RWPE2 (cell line): ENCODE results near the gene TMEM250.

Source experiments
- ATAC-seq: fragments of 200-7000 bp; cut with Tn5 transposase; 3 replicates; pipeline ENCODE4 v1.9.1; 2021; ENCODE audit warnings: low read depth
- DNase-seq: peaks from one replicate; pipeline ENCODE4 v3.0.0-alpha.2; 2020; ENCODE audit warnings: low spot score
- H3K27ac ChIP-seq: fragments of 450-650 bp; 2 replicates; pipeline ENCODE4 v1.5.1; 2017; ENCODE audit warnings: mild to moderate bottlenecking; ENCODE audit not compliant: poor library complexity, severe bottlenecking
- H3K27me3 ChIP-seq: fragments of 250-450 bp; sonication (Bioruptor Pico); 2 replicates; pipeline ENCODE4 v1.5.1; 2021; ENCODE audit warnings: mild to moderate bottlenecking, moderate library complexity; ENCODE audit not compliant: insufficient read depth, poor library complexity, severe bottlenecking
- H3K36me3 ChIP-seq: fragments of 250-450 bp; sonication (Bioruptor Pico); 2 replicates; pipeline ENCODE4 v1.5.1; 2020; ENCODE audit warnings: low read depth, mild to moderate bottlenecking, moderate library complexity
- H3K4me1 ChIP-seq: fragments of 250-450 bp; sonication (Bioruptor Pico); 2 replicates; pipeline ENCODE4 v1.5.1; 2021; ENCODE audit warnings: mild to moderate bottlenecking, moderate library complexity; ENCODE audit not compliant: insufficient read depth, poor library complexity, severe bottlenecking
- H3K4me3 ChIP-seq: fragments of 250-450 bp; sonication (Bioruptor Pico); 2 replicates; pipeline ENCODE4 v1.5.1; 2021; ENCODE audit warnings: mild to moderate bottlenecking, moderate library complexity; ENCODE audit not compliant: severe bottlenecking
- H3K9me3 ChIP-seq: fragments of 250-450 bp; sonication (Bioruptor Pico); 2 replicates; pipeline ENCODE4 v1.5.1; 2021; ENCODE audit warnings: mild to moderate bottlenecking, moderate library complexity; ENCODE audit not compliant: severe bottlenecking
- TF ChIP-seq, protein P1 (sequence below): fragments of 450-650 bp; IDR thresholded peaks from one replicate; pipeline ENCODE4 v1.5.1; 2017; ENCODE audit warnings: mild to moderate bottlenecking, moderate library complexity; ENCODE audit not compliant: poor library complexity, severe bottlenecking

The TMEM250 gene

DNA sequence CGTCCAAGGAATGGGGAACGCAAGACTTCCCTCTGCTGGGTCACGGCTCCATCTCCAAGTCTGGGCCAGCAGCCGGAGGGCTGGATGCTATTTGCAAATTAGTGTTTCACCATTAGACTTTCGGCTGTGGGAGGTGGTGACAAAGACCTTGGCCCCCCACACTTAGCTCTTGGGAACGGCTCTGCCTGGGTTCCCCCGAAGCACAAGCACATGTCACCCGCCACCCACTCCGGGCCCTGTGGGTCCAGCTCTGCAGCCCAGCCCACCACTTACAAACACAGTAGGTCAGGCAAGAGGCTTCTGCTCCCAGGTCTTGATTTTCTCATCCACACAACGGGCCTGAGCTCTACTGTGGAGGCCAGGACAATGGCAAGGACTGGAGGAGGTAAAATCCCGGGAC lies 25.8 kb upstream of the TMEM250 start:
- Histone ChIP-seq H3K27ac (no peak overlapping the region), H3K9me3 (no peaks in the 10 kb centered on the region), H3K4me3 (no peak overlapping the region), H3K4me1 (no peaks in the 10 kb centered on the region), H3K27me3 (no peaks in the 10 kb centered on the region), H3K36me3 (no peaks in the 10 kb centered on the region)
- ATAC-seq (no peak), DNase-seq (no peak)
- TF ChIP-seq, protein P1, sequence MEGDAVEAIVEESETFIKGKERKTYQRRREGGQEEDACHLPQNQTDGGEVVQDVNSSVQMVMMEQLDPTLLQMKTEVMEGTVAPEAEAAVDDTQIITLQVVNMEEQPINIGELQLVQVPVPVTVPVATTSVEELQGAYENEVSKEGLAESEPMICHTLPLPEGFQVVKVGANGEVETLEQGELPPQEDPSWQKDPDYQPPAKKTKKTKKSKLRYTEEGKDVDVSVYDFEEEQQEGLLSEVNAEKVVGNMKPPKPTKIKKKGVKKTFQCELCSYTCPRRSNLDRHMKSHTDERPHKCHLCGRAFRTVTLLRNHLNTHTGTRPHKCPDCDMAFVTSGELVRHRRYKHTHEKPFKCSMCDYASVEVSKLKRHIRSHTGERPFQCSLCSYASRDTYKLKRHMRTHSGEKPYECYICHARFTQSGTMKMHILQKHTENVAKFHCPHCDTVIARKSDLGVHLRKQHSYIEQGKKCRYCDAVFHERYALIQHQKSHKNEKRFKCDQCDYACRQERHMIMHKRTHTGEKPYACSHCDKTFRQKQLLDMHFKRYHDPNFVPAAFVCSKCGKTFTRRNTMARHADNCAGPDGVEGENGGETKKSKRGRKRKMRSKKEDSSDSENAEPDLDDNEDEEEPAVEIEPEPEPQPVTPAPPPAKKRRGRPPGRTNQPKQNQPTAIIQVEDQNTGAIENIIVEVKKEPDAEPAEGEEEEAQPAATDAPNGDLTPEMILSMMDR = no peak

DNA sequence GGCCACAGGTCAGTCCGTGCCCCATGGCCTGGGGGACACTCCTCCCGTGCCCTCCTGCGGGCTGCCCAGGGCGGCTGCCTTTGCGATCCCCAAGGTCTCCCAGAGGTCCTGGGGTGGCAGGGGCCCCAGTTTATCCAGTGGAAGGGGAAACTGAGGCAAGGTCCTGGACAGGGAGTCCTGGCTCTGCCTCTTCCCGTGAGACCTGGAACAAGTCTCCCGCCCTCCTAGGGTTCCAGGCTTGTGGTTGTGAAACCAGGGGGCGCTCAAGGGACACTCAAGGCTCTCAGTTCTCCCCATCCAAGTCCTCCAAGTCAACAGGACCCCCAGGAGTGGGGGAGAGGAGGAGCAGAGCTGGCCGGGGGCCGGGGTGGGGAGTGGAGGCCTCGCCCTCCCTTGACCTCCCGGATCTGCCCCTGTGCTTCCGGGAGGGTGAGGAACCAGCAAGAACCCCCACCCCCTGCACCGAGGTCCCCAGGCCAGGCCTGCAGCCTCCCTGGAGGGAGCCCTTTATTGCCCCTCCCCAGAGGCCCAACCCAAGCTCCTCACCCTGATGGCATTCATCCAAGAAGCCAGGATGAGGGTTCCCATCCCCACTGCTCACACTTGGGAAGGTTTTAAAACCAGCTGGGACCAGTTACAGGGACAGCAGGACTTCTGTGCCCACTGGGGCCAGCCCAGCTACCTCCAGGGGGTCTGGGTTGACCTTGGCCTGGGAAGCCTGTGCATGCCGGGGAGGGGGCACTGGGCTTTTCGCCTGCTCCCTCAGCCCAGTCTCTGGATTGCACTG lies 24.7 kb upstream of the TMEM250 start:
- H3K27me3 ChIP-seq = no peaks in the 10 kb centered on the region
- H3K4me1 ChIP-seq = no peaks in the 10 kb centered on the region
- DNase-seq (peak; percentile 52), ATAC-seq (peak; percentile 34; the same call in 1 of the 3 replicates)
- no peaks in the 10 kb centered on the region for H3K9me3 ChIP-seq
- no peak overlapping the region for H3K27ac ChIP-seq
- H3K4me3 ChIP-seq = no peak overlapping the region
- TF ChIP-seq, protein P1 = peak; percentile 23
- no peaks in the 10 kb centered on the region for H3K36me3 ChIP-seq

DNA sequence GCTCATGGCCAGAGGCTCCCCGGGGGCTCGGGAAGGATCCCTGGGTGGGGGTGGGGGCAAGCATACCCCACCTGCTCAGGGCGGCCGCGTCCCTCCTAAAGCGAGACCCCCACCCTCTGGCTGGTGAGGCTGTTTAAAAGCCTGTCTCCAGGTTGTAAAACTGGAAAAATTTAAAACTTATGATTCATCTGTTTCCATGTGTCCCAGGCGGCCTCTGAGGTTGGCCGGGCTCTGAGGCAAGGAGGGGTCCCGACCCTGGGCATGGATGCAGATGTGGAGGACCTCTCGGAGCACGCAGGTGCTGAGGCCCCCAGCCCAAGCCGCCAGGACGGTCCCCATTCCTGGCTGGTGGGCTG lies 24.2 kb upstream of the TMEM250 start:
- TF ChIP-seq, protein P1 = no peak
- Histone ChIP-seq H3K9me3 (no peaks in the 10 kb centered on the region), H3K4me3 (no peak overlapping the region), H3K4me1 (no peaks in the 10 kb centered on the region), H3K36me3 (no peaks in the 10 kb centered on the region), H3K27ac (no peak overlapping the region), H3K27me3 (no peaks in the 10 kb centered on the region)
- no peak for ATAC-seq
- DNase-seq = peak; percentile 29

DNA sequence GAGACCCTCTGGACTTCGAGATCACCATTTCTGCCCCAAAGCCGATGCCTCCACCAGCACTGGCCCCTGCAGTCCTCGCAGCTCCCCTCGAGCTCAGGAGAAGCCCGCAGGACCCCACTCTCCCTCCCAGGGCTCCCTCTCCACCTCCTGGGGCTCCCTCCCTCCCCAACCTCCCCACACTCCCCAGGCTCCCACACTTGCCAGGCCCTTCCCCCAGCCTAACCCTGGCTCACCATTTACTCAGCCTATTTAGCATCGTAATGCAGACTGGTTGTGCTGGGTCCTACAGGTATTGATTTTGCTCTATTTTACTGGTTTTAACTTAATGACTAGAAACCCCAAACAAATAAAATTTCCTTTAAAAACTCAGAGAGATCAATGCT lies 23.7 kb upstream of the TMEM250 start:
- Histone ChIP-seq H3K4me1 (no peaks in the 10 kb centered on the region), H3K27me3 (no peaks in the 10 kb centered on the region), H3K36me3 (no peaks in the 10 kb centered on the region), H3K4me3 (no peak overlapping the region), H3K27ac (no peak overlapping the region), H3K9me3 (no peaks in the 10 kb centered on the region)
- TF ChIP-seq, protein P1 = no peak
- DNase-seq = peak; percentile 46
- no peak for ATAC-seq

DNA sequence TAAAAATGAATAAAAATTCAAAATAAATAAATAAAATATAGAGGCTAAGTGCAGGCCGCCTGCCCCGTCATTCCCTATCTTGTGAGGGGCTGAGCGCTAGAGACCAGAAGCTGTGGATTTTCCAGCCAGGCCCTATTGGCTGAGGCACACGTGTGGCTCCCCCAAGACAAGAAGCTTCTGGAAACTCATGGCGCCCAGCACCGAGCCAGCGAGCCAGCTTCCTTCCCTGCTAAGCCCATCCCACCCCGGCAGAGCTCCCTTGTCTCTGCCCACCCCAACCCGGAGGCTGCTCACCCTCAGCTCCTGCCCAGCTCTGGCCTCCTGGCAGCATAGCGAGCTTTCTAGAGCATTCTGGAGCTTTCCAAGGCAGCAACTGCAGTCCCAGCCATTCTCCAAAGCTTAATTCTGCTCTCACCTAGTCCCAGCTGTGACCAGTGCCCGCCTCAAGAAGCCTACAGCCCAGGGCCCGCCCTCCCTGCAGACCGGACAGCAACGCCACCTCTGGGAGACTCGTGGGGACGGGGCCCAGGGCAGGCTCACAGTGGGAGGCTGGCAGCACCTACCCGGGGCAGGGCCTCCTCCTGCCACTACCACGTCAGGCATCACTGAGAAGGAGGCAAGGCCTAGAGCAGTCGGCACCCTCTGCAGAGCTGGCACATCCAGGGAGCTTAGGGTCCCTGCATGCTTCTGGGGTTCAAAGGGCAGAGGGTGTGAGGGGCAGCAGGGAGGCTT lies 23.2 kb upstream of the TMEM250 start:
- Histone ChIP-seq H3K9me3 (no peaks in the 10 kb centered on the region), H3K4me1 (no peaks in the 10 kb centered on the region), H3K36me3 (no peaks in the 10 kb centered on the region), H3K4me3 (no peak overlapping the region), H3K27me3 (no peaks in the 10 kb centered on the region), H3K27ac (no peak overlapping the region)
- no peak for ATAC-seq
- TF ChIP-seq, protein P1 = no peak
- no peak for DNase-seq
